Cardiac muscle cell (in vitro differentiated cells and primary cell): Measurements from ENCODE around the gene AFF2. TPM values are rescaled to one million over a fixed set of nuclear protein-coding genes. Genes with fewer than 3 reads are reported as not detected.

Source experiments
- DNase-seq, 2 donors: peaks; one replicate each; pipeline versions ENCODE4 v3.0.0 to v3.0.0-alpha.2; 2010 to 2017; ENCODE audit warnings: low read depth in 1 of 2, low spot score in 1 of 2
- H3K27ac ChIP-seq: fragments of 200-600 bp; sonication (generic); 2 replicates; pipeline ENCODE4 v1.5.1; 2016
- H3K27me3 ChIP-seq: fragments of 200-600 bp; sonication (generic); 2 replicates; pipeline ENCODE4 v1.6.0; 2016; ENCODE audit warnings: control low read depth
- H3K36me3 ChIP-seq: fragments of 200-600 bp; sonication (generic); 2 replicates; pipeline ENCODE4 v1.5.1; 2016; ENCODE audit warnings: control low read depth
- H3K4me1 ChIP-seq: fragments of 200-600 bp; sonication (generic); 2 replicates; pipeline ENCODE4 v1.8.1; 2017; ENCODE audit warnings: low read depth, mild to moderate bottlenecking, mixed run types
- H3K4me3 ChIP-seq: fragments of 200-600 bp; sonication (generic); 2 replicates; pipeline ENCODE4 v1.5.1; 2016; ENCODE audit warnings: mild to moderate bottlenecking
- H3K9me3 ChIP-seq: fragments of 200-600 bp; sonication (generic); 2 replicates; pipeline ENCODE4 v1.5.1; 2017; ENCODE audit warnings: low read depth, mild to moderate bottlenecking, control low read depth
- polyA plus RNA-seq: library from polyadenylated mRNA; unstranded; fragments of >200 nt; fragmentation: Nextera tagmentation; extraction: Ambion mirVana; gene quantifications from 2 replicates; pipeline ENCODE4 v1.2.1, GENCODE V29; 2016
- total RNA-seq: library from RNA; depleted of rRNA; stranded (reverse); fragments of >200 nt; gene quantifications from 2 replicates; pipeline ENCODE4 v1.2.3, GENCODE V29; 2016
- TF ChIP-seq, protein P1 (sequence below): IDR thresholded peaks from 2 replicates; pipeline ENCODE4 v1.5.1; 2012; ENCODE audit warnings: low read depth, mild to moderate bottlenecking, low read length

AFF2 gene
- total and polyA plus RNA-seq, 2 experiments from 2014 or later = 4.4 to 8.3 TPM

DNA sequence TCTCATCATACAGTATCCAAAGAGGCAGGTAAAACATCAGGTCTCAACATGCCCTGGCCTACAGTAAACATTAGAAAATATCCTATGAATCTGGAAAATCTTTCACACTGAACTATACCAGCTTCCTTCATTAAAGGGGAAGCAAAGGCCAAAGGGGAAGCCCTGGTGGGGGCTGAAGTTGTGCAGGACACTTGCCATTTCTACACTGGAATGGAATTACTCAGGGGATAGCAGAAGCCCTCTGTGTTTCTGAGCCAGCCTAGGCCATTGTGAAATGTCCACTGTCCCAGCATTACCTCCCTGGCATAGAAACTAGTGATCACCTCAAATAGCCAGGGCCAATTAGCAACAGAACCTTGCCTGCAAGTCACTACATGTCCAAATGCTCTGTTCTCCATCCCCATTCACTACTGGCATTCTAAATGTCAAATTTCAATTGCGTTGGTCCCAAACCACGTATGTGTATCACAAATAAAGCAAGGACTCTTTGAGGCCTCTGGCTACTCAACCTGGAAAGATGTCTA is 429.9 kb downstream of the AFF2 start:
- Histone ChIP-seq H3K27ac (no peak overlapping the region), H3K4me3 (no peak overlapping the region), H3K4me1 (no peaks in the 10 kb centered on the region), H3K9me3 (no peaks in the 10 kb centered on the region), H3K27me3 (no peaks in the 10 kb centered on the region), H3K36me3 (no peaks in the 10 kb centered on the region)
- TF ChIP-seq, protein P1, sequence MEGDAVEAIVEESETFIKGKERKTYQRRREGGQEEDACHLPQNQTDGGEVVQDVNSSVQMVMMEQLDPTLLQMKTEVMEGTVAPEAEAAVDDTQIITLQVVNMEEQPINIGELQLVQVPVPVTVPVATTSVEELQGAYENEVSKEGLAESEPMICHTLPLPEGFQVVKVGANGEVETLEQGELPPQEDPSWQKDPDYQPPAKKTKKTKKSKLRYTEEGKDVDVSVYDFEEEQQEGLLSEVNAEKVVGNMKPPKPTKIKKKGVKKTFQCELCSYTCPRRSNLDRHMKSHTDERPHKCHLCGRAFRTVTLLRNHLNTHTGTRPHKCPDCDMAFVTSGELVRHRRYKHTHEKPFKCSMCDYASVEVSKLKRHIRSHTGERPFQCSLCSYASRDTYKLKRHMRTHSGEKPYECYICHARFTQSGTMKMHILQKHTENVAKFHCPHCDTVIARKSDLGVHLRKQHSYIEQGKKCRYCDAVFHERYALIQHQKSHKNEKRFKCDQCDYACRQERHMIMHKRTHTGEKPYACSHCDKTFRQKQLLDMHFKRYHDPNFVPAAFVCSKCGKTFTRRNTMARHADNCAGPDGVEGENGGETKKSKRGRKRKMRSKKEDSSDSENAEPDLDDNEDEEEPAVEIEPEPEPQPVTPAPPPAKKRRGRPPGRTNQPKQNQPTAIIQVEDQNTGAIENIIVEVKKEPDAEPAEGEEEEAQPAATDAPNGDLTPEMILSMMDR = no peak
- DNase-seq = no peak

DNA sequence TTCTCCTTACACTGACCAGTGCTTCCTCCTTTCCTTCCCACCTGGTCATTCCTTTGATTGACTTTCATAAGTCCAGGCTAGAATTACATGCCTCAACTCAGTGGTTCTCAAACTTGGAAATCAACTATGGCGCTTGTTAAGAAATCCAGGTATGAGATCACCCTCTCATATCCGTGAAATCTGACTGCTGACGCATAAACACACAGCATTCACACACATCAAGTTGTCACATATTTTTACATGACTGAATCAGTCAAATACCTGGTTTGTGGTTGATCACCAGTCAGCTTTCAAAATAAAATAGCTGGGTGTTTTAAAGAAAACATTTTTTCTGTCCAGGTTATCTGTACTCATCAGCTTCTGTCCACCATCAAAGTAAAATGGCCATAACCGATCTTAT is 433.5 kb downstream of the AFF2 start:
- Histone ChIP-seq H3K27me3 (no peaks in the 10 kb centered on the region), H3K27ac (no peak overlapping the region), H3K36me3 (no peaks in the 10 kb centered on the region), H3K9me3 (no peaks in the 10 kb centered on the region), H3K4me3 (no peak overlapping the region), H3K4me1 (no peaks in the 10 kb centered on the region)
- TF ChIP-seq, protein P1 = no peak
- no peak for DNase-seq

DNA sequence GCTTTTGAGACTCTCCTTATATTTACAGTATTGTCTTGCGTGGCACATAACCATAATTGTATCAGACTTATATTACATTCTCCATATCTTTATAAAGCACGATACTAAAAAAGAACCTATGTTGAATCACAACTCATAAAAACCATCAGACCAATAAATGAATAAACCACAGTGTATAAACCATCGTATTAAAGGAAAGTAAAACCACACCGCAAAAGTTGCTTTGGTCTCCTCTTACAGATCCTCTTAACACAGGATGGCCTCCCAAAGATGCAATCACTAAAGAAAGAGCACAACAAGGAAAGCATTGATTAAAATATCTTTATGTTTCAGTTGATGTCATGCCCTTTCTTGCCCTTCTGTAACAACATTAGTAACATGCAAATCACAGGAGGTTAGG is 437.9 kb downstream of the AFF2 start:
- H3K4me3 ChIP-seq = no peak overlapping the region
- TF ChIP-seq, protein P1 = no peak
- DNase-seq = no peak
- H3K27me3 ChIP-seq = no peaks in the 10 kb centered on the region
- no peaks in the 10 kb centered on the region for H3K9me3 ChIP-seq
- H3K36me3 ChIP-seq = no peaks in the 10 kb centered on the region
- no peaks in the 10 kb centered on the region for H3K4me1 ChIP-seq
- H3K27ac ChIP-seq = no peak overlapping the region

DNA sequence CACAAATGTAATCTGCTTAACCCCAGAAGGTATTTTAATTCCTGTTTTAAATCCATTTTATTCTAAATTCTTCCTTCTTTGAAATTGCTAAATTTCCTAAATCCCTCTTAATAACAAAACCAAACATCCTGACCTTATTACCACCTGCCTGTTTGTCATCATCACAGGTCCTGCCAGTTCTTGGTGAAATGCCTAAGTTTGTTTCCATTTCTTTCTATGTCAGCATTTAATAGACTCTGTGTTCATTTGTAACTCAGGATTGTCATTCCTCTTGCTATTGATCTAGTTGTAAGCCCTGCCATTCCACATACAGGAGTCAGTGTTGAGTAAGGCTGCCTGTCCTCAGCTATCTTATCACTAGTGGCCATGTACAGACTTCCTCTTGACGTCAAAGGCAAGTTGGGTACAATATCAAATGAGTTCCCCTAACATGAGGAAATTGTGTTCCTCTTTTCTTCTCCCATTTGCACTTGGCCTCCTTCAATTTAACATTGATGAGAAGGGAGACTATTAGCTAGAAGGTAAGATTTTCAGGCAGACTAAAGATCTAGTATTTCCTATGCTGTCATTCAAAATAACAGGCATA is 440.1 kb downstream of the AFF2 start:
- Histone ChIP-seq H3K27ac (no peak overlapping the region), H3K27me3 (no peaks in the 10 kb centered on the region), H3K36me3 (no peaks in the 10 kb centered on the region), H3K4me1 (no peaks in the 10 kb centered on the region), H3K4me3 (no peak overlapping the region), H3K9me3 (no peaks in the 10 kb centered on the region)
- DNase-seq = peak in 1 of 2 donors; percentile 67
- TF ChIP-seq, protein P1 = peak; percentile 12

DNA sequence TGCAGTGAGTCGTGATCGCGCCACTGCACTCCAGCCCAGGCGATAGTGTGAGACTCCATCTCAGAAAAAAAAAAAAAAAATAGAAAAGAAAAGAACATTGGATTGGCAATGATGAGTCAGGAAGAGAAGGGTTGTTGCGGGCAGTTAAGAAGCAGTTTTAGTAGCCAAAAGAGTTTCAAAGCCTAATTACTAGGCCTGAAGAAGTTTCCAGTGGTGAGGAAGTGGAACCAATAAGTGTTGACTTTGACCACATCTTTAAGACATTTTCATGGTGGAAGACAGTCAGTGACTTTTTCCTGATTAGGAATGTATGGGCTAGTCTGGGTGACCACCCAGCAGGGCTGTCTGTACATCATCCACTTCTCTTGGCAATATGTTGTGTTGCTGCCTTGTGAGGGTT is 442.3 kb downstream of the AFF2 start:
- Histone ChIP-seq H3K9me3 (no peaks in the 10 kb centered on the region), H3K27ac (no peak overlapping the region)
- TF ChIP-seq, protein P1 = no peak

More for the DNA sequence above, 442.3 kb downstream of the AFF2 start:
- Histone ChIP-seq H3K27me3 (no peaks in the 10 kb centered on the region), H3K36me3 (no peaks in the 10 kb centered on the region), H3K4me3 (no peak overlapping the region), H3K4me1 (no peaks in the 10 kb centered on the region)
- no peak for DNase-seq
